ENCODE measurements around the gene UROC1. TPM values are rescaled to one million over a fixed set of nuclear protein-coding genes. Genes with fewer than 3 reads are reported as not detected.
A peak's percentile ranks its signal among the peaks of the same experiment; 100 is the strongest.

Gene UROC1
- total and polyA plus RNA-seq, 2 of the 13 experiments (the other 11 are each of a cell fraction or from before 2014, with no cell fraction given): 0.71 to 1.3 TPM

- TF ChIP-seq ZFP82 (CRISPR knock-in tag; IDR thresholded peaks at IDR 0.05; ENCODE audit: borderline replicate concordance) (no peak), BRD4 (CRISPR knock-in tag; IDR thresholded peaks at IDR 0.05) (no peak), KDM5B (CRISPR knock-in tag; IDR thresholded peaks at IDR 0.05; ENCODE audit: borderline replicate concordance) (peak; percentile 15; the same call in 1 of the 2 replicates), ARHGAP35 (CRISPR knock-in tag; IDR thresholded peaks at IDR 0.05; ENCODE audit: borderline replicate concordance) (no peak), SALL2 (CRISPR knock-in tag; IDR thresholded peaks at IDR 0.05) (no peak), ZNF33B (CRISPR knock-in tag; IDR thresholded peaks at IDR 0.05) (0 out of 2 replicates have a peak, but pooled peaks have one; percentile 27), MYC (CRISPR knock-in tag; IDR thresholded peaks at IDR 0.05; ENCODE audit: borderline replicate concordance) (peak; percentile 57; the same call in 1 of the 2 replicates), PAX8 (CRISPR knock-in tag; IDR thresholded peaks at IDR 0.05; ENCODE audit: borderline replicate concordance) (no peak)
- TF ChIP-seq, protein P1, sequence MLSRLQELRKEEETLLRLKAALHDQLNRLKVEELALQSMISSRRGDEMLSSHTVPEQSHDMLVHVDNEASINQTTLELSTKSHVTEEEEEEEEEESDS (CRISPR knock-in tag; IDR thresholded peaks at IDR 0.05; ENCODE audit: borderline replicate concordance): no peak
These were observed 609 bp upstream of the UROC1 start (continued) for GRCh38 chr3:126517986-126518778.

DNA sequence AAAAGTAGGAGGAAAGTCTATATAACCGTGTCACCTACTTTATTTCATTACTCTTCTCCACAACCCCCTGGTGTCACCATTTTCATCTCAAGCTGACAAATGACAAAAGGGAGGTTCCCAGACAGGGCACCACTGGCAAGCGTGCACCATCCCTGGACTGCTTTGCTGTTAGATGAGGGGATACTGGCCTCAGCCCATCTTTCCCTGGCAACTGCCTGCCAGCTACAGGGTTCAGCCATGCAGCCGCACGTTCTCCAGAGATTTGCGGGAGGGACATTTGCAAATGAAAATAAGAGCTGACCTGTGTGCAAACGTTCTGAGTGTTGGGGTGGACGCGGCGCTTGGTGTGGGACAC lies 660 bp downstream of the UROC1 start:
- Histone ChIP-seq H3K27me3 (ENCODE audit: control insufficient read depth in 1 of 2, insufficient read depth in 2 of 2, low read length in 2 of 2) (no peaks in the 10 kb centered on the region), H3K36me3 (replicated peaks in 1 of 2; ENCODE audit: control insufficient read depth in 1 of 2, insufficient read depth in 2 of 2, low read length in 2 of 2) (no peaks in the 10 kb centered on the region), H3K27ac (ENCODE audit: extremely low read length, insufficient read depth, low read length) (peak overlapping the region; percentile 76), H3K79me2 (ENCODE audit: insufficient read depth, low read length) (no peaks in the 10 kb centered on the region), H3K4me1 (ENCODE audit: insufficient read depth, low read length) (peaks cover 55% of the 10 kb centered on the region), H3K9me3 (ENCODE audit: low read length) (no peaks in the 10 kb centered on the region), H3K9ac (ENCODE audit: insufficient read depth, low read depth, low read length) (peak overlapping the region; percentile 52), H4K20me1 (ENCODE audit: insufficient read depth, low read length) (no peaks in the 10 kb centered on the region), H3K4me2 (ENCODE audit: low read depth, low read length) (peak overlapping the region; percentile 94), H2AFZ (ENCODE audit: low read length) (no peak overlapping the region), H3K4me3 (replicated peaks in 1 of 3; ENCODE audit: insufficient read depth in 1 of 3, low read depth in 2 of 3, low read length in 3 of 3) (peak overlapping the region; percentile 54 to 73 (median 61))
- BruUV-seq (replicated peaks): no TSS peak
- in situ Hi-C loops (cut with HindIII; ENCODE audit: extremely low pct_ligation_motif_present, low pct_unique_long_range_greater_than_20kb): no loop called here
- CTCF ChIA-PET (ENCODE audit: low intra/inter-chr PET ratio, low total read pairs): no interaction called here
- 4% methylated on average over 2 of the region's 9 CpGs for WGBS (ENCODE audit: low lambda C conversion rate)
- POLR2A ChIA-PET: interaction anchor here (3.5 kb wide), 1 partner anchor 12 kb away, joined by 53 read pairs; no protein-coding TSS in a partner anchor
- no peak for DNase-seq (ENCODE audit: low spot score)
- peak; percentile 12 for ATAC-seq
- no peak for FAIRE-seq
- intact Hi-C loops (cut with micrococcal nuclease; ENCODE audit: unreplicated experiment): loop anchor here (5.0 kb wide), 1 partner anchor 35 kb away; no protein-coding TSS in a partner anchor
- TF ChIP-seq ZNF777 (CRISPR knock-in tag; IDR thresholded peaks at IDR 0.05) (no peak), ARNT2 (CRISPR knock-in tag; IDR thresholded peaks at IDR 0.05; ENCODE audit: low read depth) (0 out of 2 replicates have a peak, but pooled peaks have one; percentile 13), ZNF709 (CRISPR knock-in tag; IDR thresholded peaks at IDR 0.05) (no peak), MED13 (CRISPR knock-in tag; IDR thresholded peaks at IDR 0.05) (no peak), NR2F1 (CRISPR knock-in tag; IDR thresholded peaks at IDR 0.05) (no peak), ZMAT3 (CRISPR knock-in tag; conservative IDR thresholded peaks at IDR 0.05) (no peak), ZNF577 (CRISPR knock-in tag; IDR thresholded peaks at IDR 0.05; ENCODE audit: borderline replicate concordance, low read depth) (no peak), ZNF678 (CRISPR knock-in tag; IDR thresholded peaks at IDR 0.05) (no peak), ZNF234 (CRISPR knock-in tag; conservative IDR thresholded peaks at IDR 0.05) (0 out of 2 replicates have a peak, but pooled peaks have one; percentile 21), SYNCRIP (IDR thresholded peaks at IDR 0.05; ENCODE audit: insufficient read depth, low read depth, low read length) (no peak), HNF4A (CRISPR knock-in tag; IDR thresholded peaks at IDR 0.05) (no peak), GATAD1 (CRISPR knock-in tag; IDR thresholded peaks at IDR 0.05) (no peak)
- TF ChIP-seq, protein P1 (CRISPR knock-in tag; IDR thresholded peaks at IDR 0.05; ENCODE audit: borderline replicate concordance): no peak
- TF ChIP-seq, protein P2, sequence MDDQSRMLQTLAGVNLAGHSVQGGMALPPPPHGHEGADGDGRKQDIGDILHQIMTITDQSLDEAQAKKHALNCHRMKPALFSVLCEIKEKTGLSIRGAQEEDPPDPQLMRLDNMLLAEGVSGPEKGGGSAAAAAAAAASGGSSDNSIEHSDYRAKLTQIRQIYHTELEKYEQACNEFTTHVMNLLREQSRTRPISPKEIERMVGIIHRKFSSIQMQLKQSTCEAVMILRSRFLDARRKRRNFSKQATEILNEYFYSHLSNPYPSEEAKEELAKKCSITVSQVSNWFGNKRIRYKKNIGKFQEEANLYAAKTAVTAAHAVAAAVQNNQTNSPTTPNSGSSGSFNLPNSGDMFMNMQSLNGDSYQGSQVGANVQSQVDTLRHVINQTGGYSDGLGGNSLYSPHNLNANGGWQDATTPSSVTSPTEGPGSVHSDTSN (CRISPR knock-in tag; IDR thresholded peaks at IDR 0.05; ENCODE audit: borderline replicate concordance): no peak
